Panc1 (cell line): Measurements from ENCODE around the gene GOLGA6L26. TPM values are rescaled to one million over a fixed set of nuclear protein-coding genes. Genes with fewer than 3 reads are reported as not detected.
"Not testable (repeated sequence)": the region's sequence is repeated elsewhere in the genome, so short reads cannot be mapped to it uniquely, and the experiment has no call there.

Source experiments
- ATAC-seq: fragments of 200-7000 bp; cut with Tn5 transposase; 2 replicates; pipeline ENCODE4 v1.9.1; 2020; ENCODE audit warnings: mild to moderate bottlenecking, moderate library complexity
- BruUV-seq: library from RNA; stranded (reverse); fragments of 400-500 nt; replicated peaks from 2 replicates; lab custom pipeline; 2021; lab: Mats Ljungman, UMichigan
- CTCF ChIA-PET: fragments of 300-600 bp; sonication (Branson Sonifier 250); formaldehyde crosslinking; loops from one replicate; lab custom pipeline; 2022; ENCODE audit warnings: antibody characterized with exemption; lab: Charles Lee
- POLR2A ChIA-PET: fragments of 300-600 bp; sonication (Branson Sonifier 250); formaldehyde crosslinking; loops from one replicate; lab custom pipeline; 2022; ENCODE audit warnings: antibody characterized with exemption; lab: Charles Lee
- DNase-seq: peaks from one replicate; pipeline ENCODE4 v3.0.0-alpha.2; 2010; ENCODE audit warnings: low read depth, low spot score
- H3K27ac ChIP-seq: 2 replicates; pipeline ENCODE4 v1.5.1; 2011; ENCODE audit warnings: mild to moderate bottlenecking, low read length, inconsistent platforms
- H3K27me3 ChIP-seq: fragments of 200-500 bp; sonication (Bioruptor generic); 2 replicates; pipeline ENCODE4 v1.6.0; 2014; ENCODE audit warnings: low read length, inconsistent platforms; ENCODE audit not compliant: control insufficient read depth, insufficient read depth
- H3K36me3 ChIP-seq: fragments of 200-500 bp; sonication (Bioruptor generic); 2 replicates; pipeline ENCODE4 v1.5.1; 2014; ENCODE audit warnings: inconsistent platforms, mild to moderate bottlenecking, low read length, moderate library complexity; ENCODE audit not compliant: control insufficient read depth, insufficient read depth
- H3K4me1 ChIP-seq: 2 replicates; pipeline ENCODE4 v1.5.1; 2011; ENCODE audit warnings: inconsistent platforms, mild to moderate bottlenecking, low read length, moderate library complexity; ENCODE audit not compliant: control insufficient read depth, insufficient read depth
- H3K4me3 ChIP-seq, 2 experiments: 2 replicates each; pipeline ENCODE4 v1.5.1; 2011 to 2012; ENCODE audit warnings: low read depth in 2 of 2, low read length in 2 of 2, mild to moderate bottlenecking in 2 of 2, inconsistent platforms in 1 of 2, moderate library complexity in 1 of 2
- H3K9me3 ChIP-seq: fragments of 200-500 bp; sonication (Bioruptor generic); 2 replicates; pipeline ENCODE4 v1.5.1; 2014; ENCODE audit warnings: low read depth, mild to moderate bottlenecking, inconsistent platforms, low read length, moderate library complexity; ENCODE audit not compliant: control insufficient read depth, insufficient read depth
- CTCF ChIP-seq: fragments of 450-650 bp; IDR thresholded peaks from 2 replicates; pipeline ENCODE4 v1.5.1; 2017; ENCODE audit warnings: mild to moderate bottlenecking
- POLR2AphosphoS5 ChIP-seq: IDR thresholded peaks from 2 replicates; pipeline ENCODE4 v1.6.1; 2012; ENCODE audit warnings: mild to moderate bottlenecking, low read depth, low read length, moderate library complexity
- REST ChIP-seq, 2 experiments: IDR thresholded peaks; 2 replicates each; pipeline ENCODE4 v1.6.1; 2011 to 2012; ENCODE audit warnings: low read depth in 2 of 2, control low read depth in 1 of 2, low read length in 1 of 2, mild to moderate bottlenecking in 1 of 2, moderate library complexity in 1 of 2; ENCODE audit not compliant: insufficient read depth in 1 of 2
- SIN3A ChIP-seq: IDR thresholded peaks from 2 replicates; pipeline ENCODE4 v1.6.1; 2012; ENCODE audit warnings: low read depth, mild to moderate bottlenecking, low read length, moderate library complexity, borderline replicate concordance; ENCODE audit not compliant: insufficient read depth
- TCF7L2 ChIP-seq: IDR thresholded peaks from 2 replicates; pipeline ENCODE4 v1.6.1; 2011; ENCODE audit warnings: mild to moderate bottlenecking, low read depth, low read length, inconsistent platforms
- in situ Hi-C: cut with HindIII; loops from 2 replicates; pipeline ENCODE4 v1.10.0; 2016; ENCODE audit warnings: low sequenced_read_pairs, low pct_unique_long_range_greater_than_20kb
- intact Hi-C: fragments of 100-400 bp; cut with micrococcal nuclease; formaldehyde crosslinking; loops from one replicate; pipeline ENCODE4 v1.10.0; 2022; ENCODE audit not compliant: unreplicated experiment
- total RNA-seq: library from RNA; stranded (reverse); gene quantifications from one replicate; pipeline ENCODE4 v1.2.1, GENCODE V29; 2021; ENCODE audit not compliant: unreplicated experiment

GOLGA6L26 gene
- total RNA-seq, 1 experiment from 2014 or later, result not detected

DNA sequence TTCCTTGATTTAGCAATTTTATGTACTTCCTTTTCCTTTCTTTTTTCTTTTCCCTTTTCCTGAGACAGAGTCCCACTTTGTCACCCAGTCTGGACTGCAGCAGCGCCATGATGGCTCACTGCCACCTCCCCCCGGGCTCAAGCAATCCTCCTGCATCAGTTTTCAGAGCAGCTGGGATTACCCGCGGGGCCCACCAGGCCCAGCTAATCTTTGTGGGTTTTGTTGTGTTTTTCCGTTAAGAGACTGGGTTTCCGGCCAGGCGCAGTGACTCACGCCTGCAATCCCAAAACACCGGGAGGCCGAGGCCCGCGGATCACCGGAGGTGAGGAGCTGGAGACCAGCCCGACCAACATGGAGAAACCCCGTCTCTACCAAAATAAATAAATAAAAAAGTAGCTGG lies 38.3 kb upstream of the GOLGA6L26 start:
- no peak for TF ChIP-seq TCF7L2
- no peak for TF ChIP-seq CTCF
- no peak for TF ChIP-seq POLR2AphosphoS5
- TF ChIP-seq REST (IDR thresholded peaks at IDR 0.05; ENCODE audit: insufficient read depth in 1 of 2, low read depth in 2 of 2, low read length in 1 of 2), result no peak
- no peak for TF ChIP-seq SIN3A
- POLR2A ChIA-PET, result no interaction called here
- H3K36me3 ChIP-seq, result no peaks in the 10 kb centered on the region
- H3K4me3 ChIP-seq, result no peak overlapping the region
- in situ Hi-C loops (no loop called here), intact Hi-C loops (no loop called here)
- peak; percentile 63; the same call in 1 of the 2 replicates for ATAC-seq
- no TSS peak for BruUV-seq
- H3K4me1 ChIP-seq, result no peaks in the 10 kb centered on the region
- CTCF ChIA-PET, result no interaction called here
- no peaks in the 10 kb centered on the region; the same call in 1 of the 2 replicates for H3K27me3 ChIP-seq
- no peaks in the 10 kb centered on the region for H3K9me3 ChIP-seq
- no peak for DNase-seq
- H3K27ac ChIP-seq, result no peak overlapping the region

- BruUV-seq, DNase-seq, in situ Hi-C loops, CTCF ChIA-PET, POLR2A ChIA-PET, H3K27me3 ChIP-seq, H3K9me3 ChIP-seq, ATAC-seq, intact Hi-C loops, H3K27ac ChIP-seq, H3K4me3 ChIP-seq, H3K4me1 ChIP-seq, H3K36me3 ChIP-seq: not testable (repeated sequence)
Measured at GRCh38 chr15:23371868-23372267, 37.9 kb upstream of the GOLGA6L26 start.

GRCh38 chr15:23371134-23371533 lies 37.1 kb upstream of the GOLGA6L26 start:
- H3K4me3 ChIP-seq, H3K36me3 ChIP-seq, H3K9me3 ChIP-seq, in situ Hi-C loops, POLR2A ChIA-PET, intact Hi-C loops, CTCF ChIA-PET, H3K27ac ChIP-seq, DNase-seq, H3K4me1 ChIP-seq, ATAC-seq, BruUV-seq, H3K27me3 ChIP-seq: not testable (repeated sequence)
